Osteocyte (in vitro differentiated cells): ENCODE data around the gene TECPR1. TPM values are rescaled to one million over a fixed set of nuclear protein-coding genes. Genes with fewer than 3 reads are reported as not detected.

Source experiments
- DNase-seq: peaks from one replicate; pipeline ENCODE4 v3.0.0; 2021; ENCODE audit warnings: mixed read lengths; ENCODE audit not compliant: unreplicated experiment; ENCODE audit errors: extremely low spot score
- H3K27ac Mint-ChIP-seq: one replicate; pipeline ENCODE4 v1.8.0; 2021; ENCODE audit warnings: mild to moderate bottlenecking, mixed read lengths; ENCODE audit not compliant: unreplicated experiment
- H3K27me3 Mint-ChIP-seq: one replicate; pipeline ENCODE4 v1.8.0; 2021; ENCODE audit warnings: mixed read lengths; ENCODE audit not compliant: unreplicated experiment
- H3K36me3 Mint-ChIP-seq: one replicate; pipeline ENCODE4 v1.8.0; 2021; ENCODE audit warnings: mixed read lengths; ENCODE audit not compliant: unreplicated experiment
- H3K4me1 Mint-ChIP-seq: one replicate; pipeline ENCODE4 v1.8.0; 2021; ENCODE audit warnings: mixed read lengths; ENCODE audit not compliant: unreplicated experiment
- H3K4me3 Mint-ChIP-seq: one replicate; pipeline ENCODE4 v1.8.0; 2021; ENCODE audit warnings: mild to moderate bottlenecking, moderate library complexity, mixed read lengths; ENCODE audit not compliant: unreplicated experiment
- H3K9me3 Mint-ChIP-seq: one replicate; pipeline ENCODE4 v1.8.0; 2021; ENCODE audit warnings: mixed read lengths; ENCODE audit not compliant: unreplicated experiment
- total RNA-seq: library from RNA; stranded (reverse); gene quantifications from 2 replicates; pipeline ENCODE4 v1.2.1, GENCODE V29; 2021
- TF ChIP-seq, protein P1 (sequence below): fragments of 200-600 bp; sonication (generic); IDR thresholded peaks from 2 replicates; pipeline ENCODE4 v1.5.0; 2021; ENCODE audit warnings: antibody characterized with exemption, mild to moderate bottlenecking, moderate library complexity

Gene TECPR1
- total RNA-seq, 1 donor from 2014 or later, result 33.6 TPM

DNA sequence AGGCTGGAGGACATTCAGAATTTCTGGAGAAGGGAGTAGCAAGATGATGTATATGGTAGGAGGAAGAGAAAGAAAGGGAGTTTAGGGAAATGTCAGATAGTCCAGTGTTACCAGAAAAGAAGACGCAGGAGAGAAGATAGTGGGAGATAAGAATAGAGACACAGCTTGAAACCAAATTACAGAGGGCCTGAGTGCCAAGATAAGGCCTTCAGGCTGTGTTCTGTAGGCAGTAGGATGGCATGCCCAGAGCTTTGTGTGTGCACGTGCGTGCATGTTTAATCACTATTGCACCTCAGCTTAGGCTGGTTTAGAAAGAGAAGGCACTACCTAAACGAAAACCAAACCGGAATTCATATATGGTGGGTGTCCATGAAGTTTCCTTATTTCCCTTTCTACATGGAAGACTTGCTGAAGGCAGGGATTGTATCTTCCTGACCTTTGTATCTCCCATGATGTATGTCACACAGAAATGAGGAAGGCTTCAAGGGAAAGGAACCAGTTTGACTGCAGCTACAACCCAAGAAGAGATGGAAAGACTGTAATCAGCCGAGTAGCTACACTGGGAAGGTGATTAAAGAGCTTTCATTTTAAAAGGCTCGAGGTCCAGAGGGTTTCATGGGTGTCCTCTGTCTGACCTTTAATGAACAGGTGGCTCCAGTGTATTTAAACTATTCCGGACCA, 76.6 kb downstream of the TECPR1 start:
- Mint-ChIP-seq H3K9me3 (no peaks in the 10 kb centered on the region), H3K4me1 (peaks cover 20% of the 10 kb centered on the region), H3K27ac (no peak overlapping the region), H3K36me3 (peaks cover 12% of the 10 kb centered on the region), H3K27me3 (no peaks in the 10 kb centered on the region), H3K4me3 (no peak overlapping the region)
- no peak for DNase-seq
- TF ChIP-seq, protein P1, sequence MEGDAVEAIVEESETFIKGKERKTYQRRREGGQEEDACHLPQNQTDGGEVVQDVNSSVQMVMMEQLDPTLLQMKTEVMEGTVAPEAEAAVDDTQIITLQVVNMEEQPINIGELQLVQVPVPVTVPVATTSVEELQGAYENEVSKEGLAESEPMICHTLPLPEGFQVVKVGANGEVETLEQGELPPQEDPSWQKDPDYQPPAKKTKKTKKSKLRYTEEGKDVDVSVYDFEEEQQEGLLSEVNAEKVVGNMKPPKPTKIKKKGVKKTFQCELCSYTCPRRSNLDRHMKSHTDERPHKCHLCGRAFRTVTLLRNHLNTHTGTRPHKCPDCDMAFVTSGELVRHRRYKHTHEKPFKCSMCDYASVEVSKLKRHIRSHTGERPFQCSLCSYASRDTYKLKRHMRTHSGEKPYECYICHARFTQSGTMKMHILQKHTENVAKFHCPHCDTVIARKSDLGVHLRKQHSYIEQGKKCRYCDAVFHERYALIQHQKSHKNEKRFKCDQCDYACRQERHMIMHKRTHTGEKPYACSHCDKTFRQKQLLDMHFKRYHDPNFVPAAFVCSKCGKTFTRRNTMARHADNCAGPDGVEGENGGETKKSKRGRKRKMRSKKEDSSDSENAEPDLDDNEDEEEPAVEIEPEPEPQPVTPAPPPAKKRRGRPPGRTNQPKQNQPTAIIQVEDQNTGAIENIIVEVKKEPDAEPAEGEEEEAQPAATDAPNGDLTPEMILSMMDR, result no peak

DNA sequence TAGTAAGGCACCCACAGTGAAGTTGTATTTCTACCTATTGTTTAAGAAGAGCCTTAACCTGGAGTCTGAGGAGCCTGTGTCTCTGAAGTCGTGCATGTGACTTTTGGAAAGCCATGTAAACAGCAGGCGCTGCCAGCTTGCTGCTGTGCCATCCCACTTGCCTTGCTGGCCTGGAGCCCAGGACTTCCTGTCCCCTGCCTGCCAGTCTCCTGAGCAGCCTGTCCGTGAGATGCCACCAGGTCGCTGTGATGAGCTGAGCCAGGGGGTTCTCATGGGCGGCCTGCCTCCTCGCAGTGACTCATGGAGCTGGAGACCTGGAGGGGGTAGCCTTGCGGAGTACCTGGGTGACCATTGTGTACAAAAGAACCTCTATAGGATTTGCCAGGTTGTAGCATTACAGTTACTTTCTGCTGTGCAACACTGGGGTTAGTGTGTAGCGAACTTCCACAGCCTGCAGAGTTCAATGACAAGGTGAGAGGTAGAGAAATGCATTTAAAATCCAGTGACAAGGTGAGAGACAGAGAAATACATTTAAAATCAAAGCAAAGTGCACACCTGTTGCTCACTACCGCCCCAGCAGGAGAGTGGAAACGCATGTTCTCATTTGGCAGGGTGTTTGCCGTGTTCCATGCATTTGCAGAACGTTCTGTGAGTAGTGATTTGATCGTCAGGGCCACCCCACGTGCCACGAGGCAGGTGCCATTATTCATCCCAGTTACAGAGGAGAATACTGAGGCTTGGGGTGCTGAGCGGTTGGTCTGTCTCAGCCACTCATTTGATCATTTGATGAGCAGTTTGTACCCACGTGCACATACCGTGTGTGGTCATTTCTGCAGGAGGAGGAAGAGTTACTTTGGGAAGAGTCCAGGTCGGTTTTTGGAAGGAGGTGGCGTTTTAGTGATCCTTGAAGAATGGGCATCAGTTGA, 77.4 kb downstream of the TECPR1 start:
- Mint-ChIP-seq H3K27ac (no peak overlapping the region), H3K36me3 (peaks cover 11% of the 10 kb centered on the region), H3K4me1 (peaks cover 17% of the 10 kb centered on the region), H3K9me3 (no peaks in the 10 kb centered on the region), H3K27me3 (no peaks in the 10 kb centered on the region), H3K4me3 (no peak overlapping the region)
- no peak for DNase-seq
- TF ChIP-seq, protein P1, result no peak

DNA sequence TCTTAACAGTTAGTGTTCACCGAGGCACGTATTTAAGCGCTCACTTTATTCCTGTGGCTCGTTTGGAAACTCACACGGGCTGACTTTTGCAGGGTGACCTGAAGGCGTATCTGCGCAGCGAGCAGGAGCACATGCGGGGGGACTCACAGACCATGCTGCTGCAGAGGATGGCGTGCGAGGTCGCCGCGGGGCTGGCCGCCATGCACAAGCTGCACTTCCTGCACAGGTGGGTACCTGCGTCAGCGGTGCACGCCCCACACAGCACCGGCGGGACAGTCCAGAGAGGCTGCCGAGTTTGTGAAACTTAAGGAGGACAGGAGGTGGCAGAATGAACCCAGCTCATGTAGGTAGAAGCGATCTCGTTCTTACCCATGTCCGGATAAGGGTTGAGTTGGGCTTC, 80.6 kb downstream of the TECPR1 start:
- Mint-ChIP-seq H3K36me3 (peaks cover 11% of the 10 kb centered on the region), H3K4me1 (no peaks in the 10 kb centered on the region), H3K27ac (no peak overlapping the region), H3K4me3 (no peak overlapping the region), H3K9me3 (no peaks in the 10 kb centered on the region), H3K27me3 (no peaks in the 10 kb centered on the region)
- DNase-seq, result no peak
- TF ChIP-seq, protein P1, result no peak

DNA sequence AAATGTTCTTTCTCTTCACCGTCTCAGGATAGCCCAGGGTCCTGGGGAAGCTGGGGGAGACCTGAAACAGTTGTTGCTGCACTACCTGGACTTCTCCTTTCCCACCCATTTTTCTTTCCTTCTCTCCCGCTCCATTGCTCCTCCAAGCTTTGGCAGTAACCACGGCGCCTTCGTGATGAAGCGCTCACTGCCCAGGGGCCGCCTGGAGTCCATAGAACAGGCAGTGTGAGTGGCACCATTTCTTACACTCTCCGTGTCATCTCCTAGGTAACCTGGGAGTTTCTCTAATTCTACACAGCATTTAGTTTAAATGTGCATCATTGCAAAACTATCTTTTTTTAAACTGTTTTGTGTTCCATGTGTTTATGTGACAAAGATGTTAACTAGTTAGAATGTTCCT, 81.1 kb downstream of the TECPR1 start:
- Mint-ChIP-seq H3K9me3 (no peaks in the 10 kb centered on the region), H3K36me3 (peaks cover 11% of the 10 kb centered on the region), H3K27me3 (no peaks in the 10 kb centered on the region), H3K4me1 (no peaks in the 10 kb centered on the region), H3K4me3 (no peak overlapping the region), H3K27ac (no peak overlapping the region)
- TF ChIP-seq, protein P1, result no peak
- no peak for DNase-seq
